Pancreas (tissue), 10 donors: ENCODE results near the gene MAP2K2. TPM values are rescaled to one million over a fixed set of nuclear protein-coding genes. Genes with fewer than 3 reads are reported as not detected.

ENCODE experiments used
- ATAC-seq, 4 donors: fragments of 200-7000 bp; cut with Tn5 transposase; one replicate each; pipeline versions ENCODE4 v1.8.0 to v1.9.1; 2020; ENCODE audit warnings: mild to moderate bottlenecking in 4 of 4, moderate library complexity in 4 of 4
- DNase-seq, 6 donors: peaks; one replicate each; pipeline ENCODE4 v3.0.0-alpha.2; 2020
- FAIRE-seq: peaks from 2 replicates; lab custom pipeline; 2012; peaks lifted over from hg19 to GRCh38; lab: Jason Lieb, UNC
- H3K27ac ChIP-seq, 4 donors: fragments of 200-600 bp; sonication (generic); 1 replicate in 3 of 4; 2 replicates in 1 of 4; pipeline versions ENCODE4 v1.5.0 to v1.8.0; 2020
- H3K27me3 ChIP-seq, 4 donors: fragments of 200-600 bp; one replicate each; pipeline ENCODE4 v1.8.0; 2021
- H3K36me3 ChIP-seq, 3 donors: fragments of 200-600 bp; sonication (generic) in 1 of 3; one replicate each; pipeline versions ENCODE4 v1.5.0 to v1.8.0; 2020 to 2021
- H3K4me1 ChIP-seq, 3 donors: fragments of 200-600 bp; one replicate each; pipeline ENCODE4 v1.8.0; 2021
- H3K4me3 ChIP-seq, 4 donors: fragments of 200-600 bp; sonication (generic) in 2 of 4; one replicate each; pipeline versions ENCODE4 v1.5.0 to v1.8.0; 2020 to 2021
- H3K9me3 ChIP-seq, 4 donors: fragments of 200-600 bp; one replicate each; pipeline ENCODE4 v1.8.0; 2021
- WGBS, 2 donors: extraction: QIAGEN DNeasy Blood & Tissue Kit; methylation state at CpG; one replicate each; pipeline ENCODE4 v1.1.7; 2013; 5-methylcytosine and 5-hydroxymethylcytosine counted together
- intact Hi-C, 3 donors: fragments of 100-400 bp; cut with DNase I; formaldehyde crosslinking; loops; one replicate each; pipeline versions ENCODE4 v1.11.1 to v1.14.2; 2022
- polyA plus RNA-seq, 2 donors: library from polyadenylated mRNA; stranded (reverse); fragments of 200-250 nt; gene quantifications; one replicate each; pipeline ENCODE4 v1.2.3, GENCODE V29; 2013
- total RNA-seq, 6 donors: library from RNA; stranded (reverse); fragmentation: NEBNext Ultra II Directional in 4 of 6; extraction: Animal tissue kit (Norgen Biotek cat#: 25700) in 4 of 6; gene quantifications; one replicate each; pipeline versions ENCODE4 v1.2.1 to v1.2.4, GENCODE V29; 2021 to 2023
- TF ChIP-seq, protein P1 (sequence below), 4 donors: fragments of 200-600 bp; sonication (generic) in 3 of 4; IDR thresholded peaks; one replicate each; pipeline versions ENCODE4 v1.5.0 to v1.8.0; 2021; ENCODE audit warnings: antibody characterized with exemption in 4 of 4
- donor health status: healthy with polysubstance abuse.
- donor health status: DM: no; HTN: no; CAD: no; lungs with moderate emphysema.
- donor health status: DM: no; HTN: no; CAD: no.
- donor health status: control.
- donor health status: control.
- donor health status: Bipolar disorder and iron deficiency.
- donor health status: DM: yes; HTN: yes; CAD: no.
- donor health status: DM: no; HTN: no; CAD: no.
- donor health status: DM: no; HTN: no; CAD: no.
- donor health status: DM: yes; HTN: yes; CAD: no.

Gene MAP2K2
- total and polyA plus RNA-seq, 8 donors: 52.4 to 183 (median 74.2) TPM

DNA sequence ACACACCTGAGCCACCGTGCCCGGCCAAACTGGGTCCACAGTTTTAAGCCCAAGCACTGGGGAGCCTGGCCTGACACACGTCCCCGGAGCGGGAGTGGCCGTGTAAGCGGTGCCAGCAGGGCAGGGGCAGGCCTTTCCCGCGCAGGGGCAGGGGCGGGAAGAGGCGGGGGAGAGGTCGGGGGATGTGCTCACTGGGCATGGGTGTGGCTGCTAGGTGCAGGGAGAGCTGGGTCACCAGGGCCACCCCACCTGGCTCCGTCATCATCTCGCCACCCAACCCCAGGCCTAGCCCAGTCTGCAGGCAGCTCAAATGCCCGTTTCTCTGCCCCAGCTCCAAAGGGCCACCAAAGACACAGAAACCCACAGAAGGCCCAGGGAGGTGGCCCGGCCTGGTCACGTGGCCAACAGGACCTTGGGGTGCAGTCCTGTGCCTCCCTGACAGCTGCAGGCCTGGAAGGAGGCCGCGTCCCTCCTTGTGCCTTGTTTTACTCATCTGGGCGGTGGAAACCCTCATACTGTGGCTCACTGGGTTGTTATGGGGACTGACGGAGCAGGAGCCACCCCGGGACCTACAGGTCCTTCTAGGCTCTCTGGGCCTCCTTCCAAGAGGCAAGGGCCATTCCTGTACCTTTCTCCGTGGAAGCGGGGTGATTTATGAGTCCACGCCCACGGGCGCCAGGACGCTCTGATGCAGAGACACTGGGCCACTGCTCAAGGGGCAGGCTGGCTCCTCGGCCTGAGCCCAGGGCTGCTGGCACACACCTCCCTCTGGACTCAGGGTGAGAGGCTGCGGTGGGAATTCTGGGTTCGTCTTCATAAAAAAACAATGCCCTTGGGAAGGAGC is 27.7 kb downstream of the MAP2K2 start:
- ATAC-seq: peak in 2 of 4 donors; percentile 12 to 50
- peaks cover 0 to 18% (median 9%) of the 10 kb centered on the region in 3 donors for H3K36me3 ChIP-seq
- DNase-seq: peak in 1 of 6 donors; percentile 67
- H3K27ac ChIP-seq: no peak overlapping the region
- H3K27me3 ChIP-seq: no peaks in the 10 kb centered on the region
- no peak for FAIRE-seq
- no peak overlapping the region for H3K4me3 ChIP-seq
- no peaks in the 10 kb centered on the region for H3K9me3 ChIP-seq
- 92% methylated on average over 31 of the region's 31 CpGs for WGBS, 2 donors
- no peaks in the 10 kb centered on the region for H3K4me1 ChIP-seq
- intact Hi-C loops: no loop called here
- TF ChIP-seq, protein P1, sequence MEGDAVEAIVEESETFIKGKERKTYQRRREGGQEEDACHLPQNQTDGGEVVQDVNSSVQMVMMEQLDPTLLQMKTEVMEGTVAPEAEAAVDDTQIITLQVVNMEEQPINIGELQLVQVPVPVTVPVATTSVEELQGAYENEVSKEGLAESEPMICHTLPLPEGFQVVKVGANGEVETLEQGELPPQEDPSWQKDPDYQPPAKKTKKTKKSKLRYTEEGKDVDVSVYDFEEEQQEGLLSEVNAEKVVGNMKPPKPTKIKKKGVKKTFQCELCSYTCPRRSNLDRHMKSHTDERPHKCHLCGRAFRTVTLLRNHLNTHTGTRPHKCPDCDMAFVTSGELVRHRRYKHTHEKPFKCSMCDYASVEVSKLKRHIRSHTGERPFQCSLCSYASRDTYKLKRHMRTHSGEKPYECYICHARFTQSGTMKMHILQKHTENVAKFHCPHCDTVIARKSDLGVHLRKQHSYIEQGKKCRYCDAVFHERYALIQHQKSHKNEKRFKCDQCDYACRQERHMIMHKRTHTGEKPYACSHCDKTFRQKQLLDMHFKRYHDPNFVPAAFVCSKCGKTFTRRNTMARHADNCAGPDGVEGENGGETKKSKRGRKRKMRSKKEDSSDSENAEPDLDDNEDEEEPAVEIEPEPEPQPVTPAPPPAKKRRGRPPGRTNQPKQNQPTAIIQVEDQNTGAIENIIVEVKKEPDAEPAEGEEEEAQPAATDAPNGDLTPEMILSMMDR (IDR thresholded peaks at IDR 0.05): no peak

DNA sequence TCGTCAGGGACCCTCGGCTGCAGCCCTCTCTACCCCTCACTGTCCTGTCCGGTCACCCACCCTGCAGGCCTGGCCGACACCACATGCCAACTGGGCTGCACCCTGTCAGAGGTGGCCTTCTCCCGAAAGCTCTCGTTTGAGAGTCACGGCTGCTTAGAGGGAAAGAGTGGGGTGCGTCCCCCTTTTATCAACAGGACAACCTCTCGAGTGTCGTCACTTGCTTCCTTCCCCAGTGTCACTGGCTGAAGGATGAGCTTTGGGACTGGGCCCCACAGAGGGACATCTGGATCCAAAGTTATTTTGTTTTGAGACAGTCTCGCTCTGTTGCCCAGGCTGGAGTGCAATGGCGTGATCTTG is 28.5 kb downstream of the MAP2K2 start:
- Histone ChIP-seq H3K27ac (no peak overlapping the region), H3K36me3 (peaks cover 0 to 12% (median 9%) of the 10 kb centered on the region in 3 donors), H3K4me3 (no peak overlapping the region), H3K27me3 (no peaks in the 10 kb centered on the region), H3K9me3 (no peaks in the 10 kb centered on the region), H3K4me1 (no peaks in the 10 kb centered on the region)
- WGBS, 2 donors: 95 to 96% methylated on average over 12 of the region's 12 CpGs
- DNase-seq (peak in 1 of 6 donors; percentile 63), ATAC-seq (no peak), FAIRE-seq (no peak)
- TF ChIP-seq, protein P1 (IDR thresholded peaks at IDR 0.05): no peak
- intact Hi-C loops: no loop called here

DNA sequence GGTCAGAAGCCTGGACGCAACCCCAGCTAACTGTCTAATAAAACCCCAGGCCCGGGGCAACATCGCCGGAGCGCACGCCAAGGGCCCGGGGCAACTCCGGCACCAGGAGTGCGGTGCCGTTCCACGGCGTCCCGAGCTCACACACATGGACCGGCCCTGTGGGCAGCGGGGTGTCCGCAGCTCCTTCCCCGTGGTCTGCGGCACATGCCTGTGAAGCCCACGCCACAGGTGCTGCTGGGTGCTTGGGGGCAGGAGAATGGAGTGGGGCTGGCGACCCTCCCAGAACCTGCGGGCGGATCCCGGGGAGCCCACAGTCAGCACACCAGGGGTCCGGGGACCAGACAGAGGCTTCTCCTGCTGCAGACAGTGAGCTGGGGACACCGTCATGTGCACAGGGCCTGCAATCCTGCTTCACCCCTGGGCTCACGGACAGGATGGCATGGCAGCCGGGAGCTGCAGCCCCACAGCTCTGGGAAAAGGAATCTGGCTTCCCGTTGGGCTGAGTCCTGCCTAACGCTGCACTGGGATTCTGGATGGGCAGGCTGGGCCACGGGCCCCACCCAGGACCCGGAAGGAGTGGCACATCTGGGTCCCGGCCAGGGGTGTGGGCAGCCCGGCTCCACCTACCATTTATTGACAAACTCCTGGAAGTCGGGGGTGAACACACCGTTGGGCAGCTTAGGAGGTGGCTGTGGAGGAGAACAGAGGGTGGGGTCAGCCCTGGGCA is 29.0 kb downstream of the MAP2K2 start:
- ATAC-seq: peak in 2 of 4 donors; percentile 22 to 45
- H3K36me3 ChIP-seq: peaks cover 0 to 13% (median 9%) of the 10 kb centered on the region in 3 donors
- intact Hi-C loops: no loop called here
- no peak for FAIRE-seq
- DNase-seq: peak in 1 of 6 donors; percentile 68
- no peaks in the 10 kb centered on the region for H3K27me3 ChIP-seq
- no peak overlapping the region for H3K4me3 ChIP-seq
- H3K9me3 ChIP-seq: no peaks in the 10 kb centered on the region
- H3K27ac ChIP-seq: no peak overlapping the region
- H3K4me1 ChIP-seq: no peaks in the 10 kb centered on the region
- 94 to 95% methylated on average over 33 to 35 of the region's 35 CpGs for WGBS, 2 donors
- TF ChIP-seq, protein P1 (IDR thresholded peaks at IDR 0.05): no peak

DNA sequence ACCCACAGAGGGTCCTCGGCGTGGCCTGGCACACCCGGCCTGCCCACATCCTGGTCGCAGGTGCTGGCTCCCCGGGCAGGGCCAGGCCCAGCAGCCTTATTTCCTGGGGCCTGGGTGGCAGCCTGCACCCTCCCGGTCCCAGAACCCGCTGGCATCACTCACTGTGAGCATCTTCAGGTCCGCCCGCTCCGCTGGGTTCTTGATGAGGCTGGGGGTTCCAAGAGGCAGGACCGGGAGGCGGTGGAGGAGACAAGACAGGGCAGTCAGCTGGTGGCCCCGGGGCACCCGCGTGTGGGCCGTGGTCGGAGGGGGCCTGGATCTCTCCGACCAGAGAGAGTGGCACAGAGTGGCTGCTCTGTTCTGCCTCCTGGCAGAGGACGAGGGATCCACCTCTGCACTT is 29.6 kb downstream of the MAP2K2 start:
- no peaks in the 10 kb centered on the region for H3K9me3 ChIP-seq
- H3K4me3 ChIP-seq: no peak overlapping the region
- H3K4me1 ChIP-seq: no peaks in the 10 kb centered on the region
- 96% methylated on average over 19 of the region's 19 CpGs for WGBS, 2 donors
- no peak overlapping the region for H3K27ac ChIP-seq
- FAIRE-seq: no peak
- intact Hi-C loops: no loop called here
- DNase-seq: peak in 1 of 6 donors; percentile 70
- peaks cover 0 to 14% (median 6%) of the 10 kb centered on the region in 3 donors for H3K36me3 ChIP-seq
- no peaks in the 10 kb centered on the region for H3K27me3 ChIP-seq
- ATAC-seq: no peak
- TF ChIP-seq, protein P1 (IDR thresholded peaks at IDR 0.05): no peak
